22Rv1 (cell line): ENCODE data around the gene GPC6.

ENCODE experiments used
- ZFX ChIP-seq: fragments of 450-650 bp; IDR thresholded peaks from 2 replicates; pipeline ENCODE4 v1.6.1; 2017; ENCODE audit warnings: antibody characterized with exemption, borderline replicate concordance
- TF ChIP-seq, protein P1 (sequence below): fragments of 450-650 bp; IDR thresholded peaks from 2 replicates; pipeline ENCODE4 v1.5.1; 2017; ENCODE audit warnings: mild to moderate bottlenecking

DNA sequence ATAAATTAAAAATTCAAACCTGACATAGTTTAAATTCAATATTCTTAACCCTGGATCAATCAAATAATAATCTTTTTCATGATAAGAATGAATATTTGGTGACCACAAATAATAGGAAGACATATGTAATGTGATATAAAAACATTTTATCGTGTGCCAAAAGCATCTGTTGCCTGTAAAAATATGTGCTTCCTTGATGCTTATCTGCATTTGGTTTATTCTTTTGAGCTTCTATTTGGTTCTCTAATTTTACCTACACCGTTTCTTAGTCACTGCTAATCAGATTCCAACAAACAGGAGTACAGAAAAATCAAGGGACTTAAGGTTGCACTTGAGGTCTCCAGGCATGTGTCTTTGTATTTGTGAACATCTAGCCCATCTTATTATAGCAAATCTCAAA lies 978.3 kb downstream of the GPC6 start:
- TF ChIP-seq, protein P1, sequence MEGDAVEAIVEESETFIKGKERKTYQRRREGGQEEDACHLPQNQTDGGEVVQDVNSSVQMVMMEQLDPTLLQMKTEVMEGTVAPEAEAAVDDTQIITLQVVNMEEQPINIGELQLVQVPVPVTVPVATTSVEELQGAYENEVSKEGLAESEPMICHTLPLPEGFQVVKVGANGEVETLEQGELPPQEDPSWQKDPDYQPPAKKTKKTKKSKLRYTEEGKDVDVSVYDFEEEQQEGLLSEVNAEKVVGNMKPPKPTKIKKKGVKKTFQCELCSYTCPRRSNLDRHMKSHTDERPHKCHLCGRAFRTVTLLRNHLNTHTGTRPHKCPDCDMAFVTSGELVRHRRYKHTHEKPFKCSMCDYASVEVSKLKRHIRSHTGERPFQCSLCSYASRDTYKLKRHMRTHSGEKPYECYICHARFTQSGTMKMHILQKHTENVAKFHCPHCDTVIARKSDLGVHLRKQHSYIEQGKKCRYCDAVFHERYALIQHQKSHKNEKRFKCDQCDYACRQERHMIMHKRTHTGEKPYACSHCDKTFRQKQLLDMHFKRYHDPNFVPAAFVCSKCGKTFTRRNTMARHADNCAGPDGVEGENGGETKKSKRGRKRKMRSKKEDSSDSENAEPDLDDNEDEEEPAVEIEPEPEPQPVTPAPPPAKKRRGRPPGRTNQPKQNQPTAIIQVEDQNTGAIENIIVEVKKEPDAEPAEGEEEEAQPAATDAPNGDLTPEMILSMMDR, result no peak
- TF ChIP-seq ZFX, result no peak
